Kidney epithelial cell (primary cell): ENCODE data around the gene SH3BP2. TPM values are rescaled to one million over a fixed set of nuclear protein-coding genes. Genes with fewer than 3 reads are reported as not detected.

Source experiments
- DNase-seq: peaks from one replicate; pipeline ENCODE4 v3.0.0-alpha.2; 2010; ENCODE audit warnings: low read depth
- H3K27me3 ChIP-seq: 2 replicates; pipeline ENCODE4 v1.6.0; 2011; ENCODE audit warnings: low read length; ENCODE audit not compliant: control insufficient read depth, insufficient read depth
- H3K36me3 ChIP-seq: 2 replicates; pipeline ENCODE4 v1.5.1; 2011; ENCODE audit warnings: low read length; ENCODE audit not compliant: control insufficient read depth, insufficient read depth
- H3K4me3 ChIP-seq: 2 replicates; pipeline ENCODE4 v1.5.1; 2011; ENCODE audit warnings: low read depth, mild to moderate bottlenecking, control low read depth, low read length
- CTCF ChIP-seq: IDR thresholded peaks from 2 replicates; pipeline ENCODE4 v1.5.1; 2011; ENCODE audit warnings: mild to moderate bottlenecking, moderate library complexity, low read length, control low read depth, inconsistent platforms; ENCODE audit not compliant: insufficient read depth, poor library complexity, severe bottlenecking
- total RNA-seq: library from RNA; depleted of rRNA; stranded (reverse); fragments of >200 nt; gene quantifications from 2 replicates; pipeline ENCODE4 v1.2.3, GENCODE V29; 2015

The SH3BP2 gene
- total RNA-seq, 1 donor from 2014 or later = 62.7 TPM

GRCh38 chr4:2794486-2795299, 1.8 kb downstream of the SH3BP2 start:
- no peak for TF ChIP-seq CTCF
- Histone ChIP-seq H3K4me3 (no peak overlapping the region), H3K27me3 (no peaks in the 10 kb centered on the region), H3K36me3 (no peaks in the 10 kb centered on the region)
- DNase-seq = no peak

GRCh38 chr4:2795300-2795892, 2.5 kb downstream of the SH3BP2 start:
- no peaks in the 10 kb centered on the region for H3K36me3 ChIP-seq
- DNase-seq = no peak
- no peak overlapping the region for H3K4me3 ChIP-seq
- no peak for TF ChIP-seq CTCF
- no peaks in the 10 kb centered on the region for H3K27me3 ChIP-seq

GRCh38 chr4:2795893-2796848, 3.3 kb downstream of the SH3BP2 start:
- DNase-seq = peak; percentile 81
- Histone ChIP-seq H3K36me3 (no peaks in the 10 kb centered on the region), H3K27me3 (no peaks in the 10 kb centered on the region), H3K4me3 (no peak overlapping the region)
- TF ChIP-seq CTCF = no peak

GRCh38 chr4:2796849-2797544, 4.1 kb downstream of the SH3BP2 start:
- no peaks in the 10 kb centered on the region for H3K36me3 ChIP-seq
- DNase-seq = no peak
- no peak for TF ChIP-seq CTCF
- H3K27me3 ChIP-seq = no peaks in the 10 kb centered on the region
- no peak overlapping the region for H3K4me3 ChIP-seq

GRCh38 chr4:2797545-2798305, 4.8 kb downstream of the SH3BP2 start:
- TF ChIP-seq CTCF = no peak
- DNase-seq = no peak
- Histone ChIP-seq H3K27me3 (no peaks in the 10 kb centered on the region), H3K4me3 (no peak overlapping the region), H3K36me3 (no peaks in the 10 kb centered on the region)
